Measurements from ENCODE around the gene VNN1.

Gene VNN1

DNA sequence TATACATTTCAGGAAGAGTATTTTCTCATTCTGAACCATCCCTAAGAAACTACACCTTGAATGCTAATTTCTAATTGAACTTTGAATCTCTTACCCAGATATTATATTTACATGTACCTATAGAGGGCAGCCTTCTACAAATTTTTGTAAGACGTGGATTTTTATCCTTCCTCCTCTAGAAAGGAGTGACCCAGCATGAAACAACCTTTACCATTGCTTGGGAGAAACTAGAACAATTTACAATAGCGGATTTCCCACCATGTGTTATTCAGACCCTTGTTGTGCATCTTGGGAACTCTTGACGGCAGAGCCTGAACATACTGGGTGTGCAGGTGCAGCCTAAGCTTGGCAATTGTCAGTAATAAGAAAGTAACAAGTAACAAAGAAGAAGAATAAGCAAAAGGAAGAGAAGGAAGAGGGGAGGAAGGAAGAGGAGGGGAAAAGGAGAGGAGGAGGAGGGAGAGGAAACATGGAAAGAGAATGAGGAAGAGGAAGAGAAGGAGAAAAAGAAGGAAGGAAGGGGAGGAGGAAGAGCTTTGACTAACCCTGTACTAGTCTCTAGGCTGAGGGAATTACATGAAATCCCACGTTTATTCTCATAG lies 44.1 kb downstream of the VNN1 start:
- no peak overlapping the region for H3K27ac ChIP-seq
- peaks cover 74% of the 10 kb centered on the region for H3K27me3 ChIP-seq (ENCODE audit: insufficient read depth, low read depth, severe bottlenecking)
- no peaks in the 10 kb centered on the region for H3K36me3 ChIP-seq
- H3K4me3 ChIP-seq (ENCODE audit: low read depth, low read length): no peak overlapping the region
- TF ChIP-seq, protein P1, sequence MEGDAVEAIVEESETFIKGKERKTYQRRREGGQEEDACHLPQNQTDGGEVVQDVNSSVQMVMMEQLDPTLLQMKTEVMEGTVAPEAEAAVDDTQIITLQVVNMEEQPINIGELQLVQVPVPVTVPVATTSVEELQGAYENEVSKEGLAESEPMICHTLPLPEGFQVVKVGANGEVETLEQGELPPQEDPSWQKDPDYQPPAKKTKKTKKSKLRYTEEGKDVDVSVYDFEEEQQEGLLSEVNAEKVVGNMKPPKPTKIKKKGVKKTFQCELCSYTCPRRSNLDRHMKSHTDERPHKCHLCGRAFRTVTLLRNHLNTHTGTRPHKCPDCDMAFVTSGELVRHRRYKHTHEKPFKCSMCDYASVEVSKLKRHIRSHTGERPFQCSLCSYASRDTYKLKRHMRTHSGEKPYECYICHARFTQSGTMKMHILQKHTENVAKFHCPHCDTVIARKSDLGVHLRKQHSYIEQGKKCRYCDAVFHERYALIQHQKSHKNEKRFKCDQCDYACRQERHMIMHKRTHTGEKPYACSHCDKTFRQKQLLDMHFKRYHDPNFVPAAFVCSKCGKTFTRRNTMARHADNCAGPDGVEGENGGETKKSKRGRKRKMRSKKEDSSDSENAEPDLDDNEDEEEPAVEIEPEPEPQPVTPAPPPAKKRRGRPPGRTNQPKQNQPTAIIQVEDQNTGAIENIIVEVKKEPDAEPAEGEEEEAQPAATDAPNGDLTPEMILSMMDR (IDR thresholded peaks at IDR 0.05; ENCODE audit: low read depth, low read length): no peak
- no peaks in the 10 kb centered on the region for H3K9me3 ChIP-seq (ENCODE audit: severe bottlenecking)
- DNase-seq: no peak

DNA sequence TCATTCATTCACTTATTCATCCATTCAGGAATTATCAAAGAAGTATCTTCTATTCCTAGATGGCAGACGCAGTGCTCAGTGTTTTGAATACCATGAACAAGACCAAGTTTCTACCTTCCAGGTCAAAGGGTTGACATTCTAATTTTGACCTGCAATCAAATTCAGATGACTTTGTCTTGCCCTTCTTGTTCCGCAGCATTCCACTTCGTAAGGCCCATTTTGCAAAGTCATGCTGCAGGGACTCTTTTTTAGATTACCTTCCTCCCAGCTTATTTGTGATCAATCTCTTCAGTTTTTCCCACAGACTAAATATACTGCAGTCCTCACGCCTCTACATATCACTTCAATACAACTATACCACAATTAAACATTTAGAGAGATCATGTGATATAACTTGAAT lies 47.7 kb downstream of the VNN1 start:
- Histone ChIP-seq H3K27ac (no peak overlapping the region), H3K4me3 (ENCODE audit: low read depth, low read length) (no peak overlapping the region)

DNA sequence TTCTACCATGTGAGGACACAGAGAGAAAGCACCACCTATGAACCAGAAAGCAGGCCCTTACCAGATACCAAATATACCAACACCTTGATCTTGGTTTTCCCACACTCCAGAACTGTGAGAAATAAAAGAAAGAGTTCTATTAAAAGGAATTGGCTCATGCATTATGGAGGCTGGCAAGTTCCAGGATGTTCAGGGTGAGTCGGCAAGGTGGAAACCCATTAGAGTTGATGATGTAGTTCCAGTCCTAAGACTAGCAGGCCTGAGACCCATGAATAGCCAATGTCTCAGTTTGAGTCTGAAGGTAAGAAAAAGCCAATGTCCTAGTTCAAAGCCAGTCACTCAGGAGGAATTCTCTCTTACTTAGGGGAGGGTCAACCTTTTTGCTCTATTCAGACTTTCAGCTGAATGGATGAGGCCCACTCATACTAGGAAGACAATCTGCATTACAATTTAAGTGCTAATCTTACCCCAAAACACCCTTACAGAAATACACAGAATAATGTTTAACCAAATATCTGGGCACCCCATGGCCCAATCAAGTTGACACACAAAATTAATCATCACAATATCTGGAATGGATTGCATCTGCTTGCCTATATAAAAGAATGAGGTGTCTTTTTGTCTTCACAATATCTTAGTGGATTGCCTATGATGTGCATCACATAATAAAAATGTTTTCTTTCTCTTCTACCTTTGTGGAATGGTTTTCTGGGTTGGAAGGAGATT lies 49.4 kb downstream of the VNN1 start:
- Histone ChIP-seq H3K4me3 (ENCODE audit: low read depth, low read length) (no peak overlapping the region), H3K27ac (no peak overlapping the region), H3K9me3 (ENCODE audit: severe bottlenecking) (no peaks in the 10 kb centered on the region), H3K36me3 (no peaks in the 10 kb centered on the region), H3K27me3 (ENCODE audit: insufficient read depth, low read depth, severe bottlenecking) (peaks cover 53% of the 10 kb centered on the region)
- TF ChIP-seq, protein P1 (IDR thresholded peaks at IDR 0.05; ENCODE audit: low read depth, low read length): no peak
- DNase-seq: no peak

More for the DNA sequence above, 47.7 kb downstream of the VNN1 start:
- peaks cover 55% of the 10 kb centered on the region for H3K27me3 ChIP-seq (ENCODE audit: insufficient read depth, low read depth, severe bottlenecking)
- TF ChIP-seq, protein P1 (IDR thresholded peaks at IDR 0.05; ENCODE audit: low read depth, low read length): no peak
- no peak for DNase-seq
- no peaks in the 10 kb centered on the region for H3K36me3 ChIP-seq
- no peaks in the 10 kb centered on the region for H3K9me3 ChIP-seq (ENCODE audit: severe bottlenecking)

DNA sequence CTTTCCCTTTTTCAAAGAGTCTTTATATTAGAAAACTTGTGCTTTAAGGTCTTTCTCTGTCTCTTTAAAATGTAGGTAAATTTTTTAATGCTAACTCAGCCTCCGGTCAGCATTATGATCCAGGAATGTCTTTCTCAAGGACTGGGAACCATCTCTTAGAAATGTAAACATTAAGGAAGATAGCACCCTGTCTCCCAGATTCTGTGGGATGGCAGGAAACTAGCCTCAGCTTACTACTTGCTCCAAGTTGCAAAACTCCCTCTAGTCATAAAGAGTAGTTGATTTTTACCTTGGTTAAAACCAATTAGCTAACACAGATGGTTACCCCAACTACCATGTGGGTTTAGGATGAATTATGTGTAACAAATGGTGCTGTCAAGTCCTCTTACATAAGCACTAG lies 50.2 kb downstream of the VNN1 start:
- no peaks in the 10 kb centered on the region for H3K9me3 ChIP-seq (ENCODE audit: severe bottlenecking)
- no peak overlapping the region for H3K4me3 ChIP-seq (ENCODE audit: low read depth, low read length)
- H3K36me3 ChIP-seq: no peaks in the 10 kb centered on the region
- no peak overlapping the region for H3K27ac ChIP-seq
- TF ChIP-seq, protein P1 (IDR thresholded peaks at IDR 0.05; ENCODE audit: low read depth, low read length): no peak
- DNase-seq: no peak
- H3K27me3 ChIP-seq (ENCODE audit: insufficient read depth, low read depth, severe bottlenecking): peaks cover 54% of the 10 kb centered on the region

DNA sequence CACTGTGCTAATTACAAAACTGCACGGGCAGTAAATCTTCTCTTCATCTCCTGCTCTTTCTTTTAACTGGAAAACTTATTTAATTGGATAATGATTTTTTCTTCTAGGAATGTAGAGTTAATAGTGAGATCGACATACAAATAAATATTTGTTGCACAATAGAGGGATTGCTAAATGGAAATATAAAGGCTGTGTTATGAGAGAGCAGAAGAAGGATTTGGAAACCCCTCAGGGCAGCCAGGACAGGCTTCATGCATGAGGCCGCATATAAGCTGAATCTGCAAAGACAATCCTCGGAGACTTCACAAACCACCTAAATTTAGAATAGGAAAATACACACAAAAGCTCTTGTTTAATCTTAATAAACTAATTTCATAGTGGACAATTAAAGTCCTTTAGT lies 51.9 kb downstream of the VNN1 start:
- Histone ChIP-seq H3K4me3 (ENCODE audit: low read depth, low read length) (no peak overlapping the region), H3K27me3 (ENCODE audit: insufficient read depth, low read depth, severe bottlenecking) (peaks cover 40% of the 10 kb centered on the region), H3K36me3 (no peaks in the 10 kb centered on the region), H3K27ac (no peak overlapping the region), H3K9me3 (ENCODE audit: severe bottlenecking) (no peaks in the 10 kb centered on the region)
- TF ChIP-seq, protein P1 (IDR thresholded peaks at IDR 0.05; ENCODE audit: low read depth, low read length): no peak
- no peak for DNase-seq

Measured in WERI-Rb-1 (cell line).